ENCODE data around the gene TULP4.
"Not testable (repeated sequence)": the region's sequence is repeated elsewhere in the genome, so short reads cannot be mapped to it uniquely, and the experiment has no call there.

TULP4 gene

DNA sequence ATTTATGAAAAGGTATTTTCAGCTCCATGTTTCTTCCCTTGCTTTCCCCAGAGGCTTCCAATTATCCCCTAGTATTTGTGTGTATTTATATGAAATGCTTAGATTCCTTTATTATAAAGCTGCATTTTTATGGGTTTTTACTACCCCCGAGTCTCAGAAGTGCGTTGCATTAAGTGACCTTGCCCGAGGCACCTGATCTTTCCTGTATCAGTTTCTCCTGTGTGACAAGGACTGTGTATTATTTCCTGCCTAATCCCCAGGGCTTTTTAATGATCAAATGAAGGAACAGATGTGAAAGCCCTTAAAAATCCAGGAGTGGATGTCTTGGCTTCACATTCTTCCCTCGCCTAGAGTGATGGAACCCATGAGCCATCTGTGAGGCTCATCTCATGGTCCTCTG, 118.8 kb downstream of the TULP4 start:
- no peak for FAIRE-seq

DNA sequence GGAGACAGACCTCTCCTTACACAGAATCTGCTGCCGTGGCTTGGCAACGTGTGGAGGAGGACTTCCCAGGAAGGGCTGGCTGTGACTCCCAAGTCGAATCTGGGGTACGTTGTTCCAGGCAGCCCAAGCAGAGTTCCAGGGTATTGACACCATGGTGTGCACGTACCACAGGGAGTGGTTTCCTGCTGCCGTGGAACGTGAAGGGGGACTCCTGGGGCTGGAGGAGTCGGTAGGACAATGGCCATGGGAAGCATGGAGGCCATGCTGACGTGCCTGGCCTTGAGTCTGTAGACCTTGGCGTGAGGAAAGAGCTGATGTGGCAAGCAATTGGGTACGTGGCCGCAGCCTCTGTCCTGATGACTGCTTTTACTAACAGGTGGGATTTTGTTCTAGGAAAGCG, 119.3 kb downstream of the TULP4 start:
- no peak for FAIRE-seq

DNA sequence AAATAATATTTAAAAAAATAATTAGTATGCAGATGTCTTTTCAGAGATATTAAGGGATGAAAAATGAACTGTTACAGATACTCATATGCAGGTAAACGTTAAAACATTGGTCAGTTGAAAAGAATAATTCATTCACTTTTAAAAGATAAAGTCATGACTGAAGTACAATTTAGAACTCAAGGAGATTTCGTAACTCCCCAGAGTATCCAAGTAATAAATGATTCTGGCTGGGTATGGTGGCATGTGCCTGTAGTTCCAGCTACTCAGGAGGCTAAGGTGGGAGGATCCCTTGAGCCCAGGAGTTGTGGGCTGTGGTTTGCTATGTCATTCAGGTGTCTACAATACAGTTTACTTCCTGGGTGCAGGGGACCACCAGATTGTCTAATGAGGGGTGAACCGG, 125.3 kb downstream of the TULP4 start:
- no peak for FAIRE-seq

DNA sequence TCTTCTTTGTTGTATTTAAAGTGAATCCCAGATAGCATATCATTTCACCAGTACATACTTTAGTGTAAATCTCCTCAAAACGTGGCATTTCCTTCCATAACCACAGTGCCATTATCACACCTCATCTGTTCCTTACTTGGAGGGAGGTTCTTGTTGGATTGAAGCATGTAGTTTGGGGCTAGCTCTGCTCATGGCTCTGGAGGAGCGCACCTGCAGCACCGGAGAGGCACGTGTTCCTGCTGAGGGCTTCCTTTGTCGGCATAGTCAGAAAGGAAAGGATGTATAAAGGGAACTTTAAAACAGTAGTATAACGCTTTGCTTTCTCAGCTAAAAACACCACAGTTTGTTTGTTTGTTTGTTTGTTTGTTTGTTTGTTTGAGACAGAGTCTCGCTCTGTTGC, 126.0 kb downstream of the TULP4 start:
- FAIRE-seq, result no peak

DNA sequence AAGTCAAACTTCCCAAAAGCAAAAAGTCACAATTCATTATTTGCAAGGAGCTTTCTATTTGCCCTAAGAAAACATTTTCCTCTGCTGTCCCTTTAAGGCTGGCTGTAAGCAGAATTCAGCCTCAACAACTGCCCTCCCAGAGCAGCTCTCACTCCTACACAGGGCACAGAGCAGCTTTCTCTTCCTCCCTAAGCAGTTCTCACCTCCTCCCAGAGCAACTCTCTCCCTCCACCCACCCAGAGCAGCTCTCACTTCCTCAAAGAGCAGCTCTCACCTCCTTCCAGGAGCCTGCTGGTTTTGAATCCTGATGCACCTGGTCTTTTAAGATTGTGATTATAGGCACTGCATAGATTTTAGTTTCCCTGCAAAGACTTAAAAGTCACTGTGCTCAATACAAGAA, 127.0 kb downstream of the TULP4 start:
- FAIRE-seq, result no peak

DNA sequence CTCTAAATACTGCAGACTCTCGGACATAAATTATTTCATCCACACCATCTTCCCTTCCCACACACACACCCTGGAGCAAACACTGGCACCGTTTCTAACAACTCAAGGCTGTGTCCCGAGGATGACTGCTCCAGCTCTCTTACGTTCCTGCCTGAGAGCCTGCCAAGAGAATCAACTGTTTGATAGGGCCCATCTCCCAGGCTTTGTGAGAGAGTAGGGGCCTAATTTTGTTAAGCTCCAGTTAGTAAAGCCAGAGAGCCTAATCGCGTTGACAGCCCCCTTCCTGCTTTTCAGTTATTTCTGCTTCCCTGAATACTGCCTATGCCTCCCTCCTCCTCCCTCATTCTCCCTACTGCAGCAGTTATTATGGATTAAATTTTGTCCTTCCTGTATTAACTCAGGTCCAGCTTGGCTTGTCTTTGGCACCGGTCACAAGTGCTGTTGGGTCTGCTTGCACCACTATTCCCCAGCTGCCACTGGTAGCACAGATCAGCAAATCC, 129.5 kb downstream of the TULP4 start:
- no peak for FAIRE-seq

DNA sequence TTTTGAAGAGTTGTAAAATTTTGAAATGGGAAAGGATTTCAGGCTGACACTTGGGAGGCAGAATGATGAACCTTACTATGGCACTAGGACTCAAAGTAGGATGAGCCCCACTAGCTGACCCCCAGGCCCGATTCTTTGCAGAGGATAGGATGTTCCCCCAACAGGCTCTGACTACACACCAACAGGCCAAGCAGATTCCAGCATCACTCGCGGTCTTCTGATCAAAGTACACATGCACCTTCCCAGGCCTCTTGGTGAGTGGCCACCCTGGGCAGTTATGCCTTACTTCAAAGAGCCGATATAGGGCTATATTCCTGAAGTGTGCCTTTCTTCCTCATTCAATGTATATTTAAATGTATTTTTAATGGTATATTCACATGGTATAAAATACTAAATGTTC, 130.0 kb downstream of the TULP4 start:
- FAIRE-seq, result no peak

DNA sequence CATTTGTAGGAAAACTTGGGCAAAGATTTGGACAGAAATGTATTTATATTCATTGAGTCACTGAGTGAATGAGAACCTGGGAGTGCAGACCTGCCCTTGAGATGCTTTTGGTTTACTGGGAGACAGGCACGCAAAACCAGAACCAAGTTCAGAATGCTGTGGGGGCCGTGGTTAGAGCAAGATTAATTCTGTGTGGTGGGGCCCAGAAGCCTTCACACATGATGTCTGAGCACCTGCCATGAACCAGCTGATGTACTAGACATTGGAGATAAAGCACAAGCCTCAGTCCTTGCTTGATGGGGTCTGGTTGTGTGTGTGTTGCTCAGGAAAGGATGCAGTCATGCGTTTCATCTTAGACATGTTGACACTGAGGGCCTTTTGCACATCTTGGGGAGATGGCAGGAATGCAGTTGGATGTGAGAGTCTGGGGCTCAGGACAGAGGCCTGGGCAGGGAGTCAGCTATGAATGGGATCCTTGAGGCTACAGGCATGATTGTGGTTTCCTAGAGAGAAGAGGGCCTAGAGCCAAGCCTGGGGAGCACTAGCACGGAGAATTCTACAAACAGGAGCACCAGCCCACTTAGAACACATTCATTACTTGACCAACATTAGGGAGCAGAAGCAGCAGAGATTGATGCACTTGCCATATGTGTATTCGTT, 133.3 kb downstream of the TULP4 start:
- no peak for FAIRE-seq

DNA sequence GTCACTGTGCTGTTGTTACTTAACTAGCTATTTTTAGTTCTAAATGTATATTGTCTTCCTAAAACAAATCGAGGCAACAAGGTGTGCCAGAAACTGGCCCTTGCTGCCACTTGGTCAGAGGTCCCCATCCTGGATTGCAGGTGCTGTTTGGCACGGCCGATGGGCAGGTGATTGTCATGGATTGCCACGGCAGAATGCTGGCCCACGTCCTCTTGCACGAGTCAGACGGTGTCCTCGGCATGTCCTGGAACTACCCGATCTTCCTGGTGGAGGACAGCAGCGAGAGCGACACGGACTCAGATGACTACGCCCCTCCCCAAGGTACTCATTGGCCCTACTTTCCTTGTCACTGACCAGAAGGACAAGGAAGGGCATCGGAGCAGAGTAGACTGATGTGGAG, 136.6 kb downstream of the TULP4 start:
- no peak for FAIRE-seq

DNA sequence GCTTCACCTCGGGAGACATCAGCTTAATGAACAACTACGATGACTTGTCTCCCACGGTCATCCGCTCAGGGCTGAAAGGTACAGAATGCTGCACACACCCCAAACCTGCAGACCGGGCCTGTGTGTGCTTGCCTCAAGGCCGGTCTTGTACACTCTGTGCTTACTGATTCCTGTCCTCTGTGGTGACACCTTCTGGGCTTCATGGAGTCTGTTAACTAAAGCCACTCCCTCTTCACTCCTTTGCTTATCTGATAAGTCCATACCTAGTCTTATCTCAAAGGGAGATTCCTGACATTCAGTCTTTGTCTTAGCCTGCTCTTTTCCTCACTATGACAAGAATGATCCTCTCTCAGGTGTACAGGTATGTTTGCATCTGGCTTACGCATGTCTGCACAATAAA, 139.9 kb downstream of the TULP4 start:
- FAIRE-seq, result no peak

DNA sequence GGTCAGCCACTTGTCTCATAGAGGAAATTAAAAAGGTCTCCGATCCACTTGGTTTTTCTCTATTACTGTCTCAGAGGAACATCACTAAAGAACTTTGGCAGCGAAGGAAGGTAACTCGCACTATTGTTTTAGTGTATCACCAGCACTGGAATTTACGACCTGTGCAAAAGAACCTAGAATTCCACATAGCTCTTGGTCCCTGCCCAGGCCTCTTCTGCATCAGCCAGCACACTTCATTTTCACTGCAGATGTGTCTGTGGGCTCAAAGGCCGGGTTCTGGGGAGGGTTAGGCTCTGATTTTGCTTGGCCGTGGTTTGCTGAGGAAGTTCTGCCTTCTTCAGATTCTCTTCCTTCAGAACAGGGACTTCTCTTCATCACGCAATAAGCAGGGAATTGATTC, 144.9 kb downstream of the TULP4 start:
- FAIRE-seq, result no peak

DNA sequence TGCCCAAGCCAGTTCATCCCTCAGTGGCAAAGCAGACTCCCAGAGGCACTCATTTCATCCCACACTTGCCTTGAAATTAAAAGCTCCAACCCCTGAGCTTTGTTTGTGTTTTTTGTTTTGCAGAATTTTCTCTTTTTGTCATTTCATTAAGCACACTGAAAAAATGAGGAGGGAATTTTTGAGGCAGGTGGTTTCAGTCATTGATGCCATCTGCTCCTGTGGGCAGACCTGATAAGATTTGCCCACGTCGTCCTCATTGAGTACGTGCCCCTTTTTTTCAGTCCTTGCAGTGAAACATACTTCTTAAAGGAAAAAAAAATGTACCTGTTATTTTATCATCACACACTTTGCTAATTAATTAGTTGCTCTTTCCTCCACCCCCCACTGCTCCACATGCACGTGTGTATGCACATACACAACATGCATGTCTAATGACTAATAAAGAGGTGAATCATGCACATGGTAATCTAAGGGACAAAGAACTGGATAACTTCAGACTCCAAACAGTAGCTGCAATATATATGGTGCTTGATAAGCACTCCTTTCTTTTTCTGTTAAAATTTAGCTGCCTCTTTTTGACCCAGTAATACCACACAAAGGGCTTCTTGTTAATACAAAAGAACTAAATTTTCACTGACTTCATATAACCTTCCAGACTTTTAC, 145.5 kb downstream of the TULP4 start:
- FAIRE-seq, result no peak

DNA sequence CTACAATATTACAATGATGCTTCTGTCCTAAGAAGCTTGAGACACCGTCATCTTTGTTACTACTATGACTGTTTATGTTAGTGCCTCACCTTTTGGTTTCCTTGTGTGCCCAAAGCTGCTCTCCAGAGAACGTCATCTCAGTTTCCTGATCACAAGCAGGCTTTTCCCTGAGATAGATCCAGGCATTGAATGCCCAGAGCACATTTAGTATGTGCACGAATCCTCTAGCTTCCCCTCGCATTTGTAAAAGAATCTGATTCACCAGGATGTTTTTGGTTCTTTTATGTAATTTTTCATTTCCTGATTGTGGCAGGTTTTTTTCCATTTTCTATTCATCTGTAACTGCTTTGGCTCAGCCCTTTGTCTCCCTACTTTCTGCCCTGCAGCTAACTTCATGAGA, 147.5 kb downstream of the TULP4 start:
- FAIRE-seq, result no peak

DNA sequence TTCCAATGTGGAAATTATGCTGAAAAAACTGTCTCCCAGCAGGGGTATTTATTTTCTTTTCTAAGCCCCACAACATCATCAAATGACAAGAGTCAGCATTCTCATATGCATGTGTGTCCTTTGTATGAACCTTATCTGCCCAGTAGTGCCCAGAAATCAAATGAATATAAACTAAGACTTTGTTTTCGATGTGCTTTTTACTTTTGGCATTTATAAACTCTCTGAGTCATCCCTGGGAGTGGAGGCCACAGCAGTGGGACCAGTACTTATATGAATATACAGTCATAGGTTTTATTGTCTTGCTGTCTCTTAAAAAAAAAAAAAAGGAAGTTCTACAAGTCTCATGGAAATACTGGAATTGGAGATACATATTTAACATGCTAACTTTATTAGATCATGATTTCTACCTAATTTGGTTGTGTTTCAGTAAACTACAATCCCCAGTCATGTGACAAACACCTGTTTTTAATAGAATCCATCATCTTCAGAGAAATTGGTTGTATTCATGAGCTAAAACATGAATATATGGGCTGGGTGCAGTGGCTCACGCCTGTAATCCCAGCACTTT, 148.4 kb downstream of the TULP4 start:
- FAIRE-seq, result no peak

DNA sequence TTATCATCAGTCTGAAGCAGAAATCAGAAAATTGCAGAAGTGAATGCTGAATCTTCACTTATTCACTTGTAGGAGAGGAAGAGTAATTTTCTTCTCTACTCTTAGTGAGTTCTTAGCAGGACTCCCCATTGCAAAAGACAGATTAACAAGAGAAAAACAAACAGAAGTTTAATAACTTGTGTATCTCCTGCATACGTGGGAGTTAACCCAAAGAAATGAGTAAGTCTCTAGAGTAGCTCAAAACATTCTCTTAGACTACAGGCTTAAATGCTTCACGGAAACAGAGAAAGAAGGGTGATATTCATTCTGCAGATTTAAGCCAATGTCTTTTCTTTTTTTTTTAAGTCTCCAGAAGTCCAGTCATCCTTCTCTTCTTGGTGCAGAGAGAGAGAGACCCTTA, 149.7 kb downstream of the TULP4 start:
- FAIRE-seq, result no peak

DNA sequence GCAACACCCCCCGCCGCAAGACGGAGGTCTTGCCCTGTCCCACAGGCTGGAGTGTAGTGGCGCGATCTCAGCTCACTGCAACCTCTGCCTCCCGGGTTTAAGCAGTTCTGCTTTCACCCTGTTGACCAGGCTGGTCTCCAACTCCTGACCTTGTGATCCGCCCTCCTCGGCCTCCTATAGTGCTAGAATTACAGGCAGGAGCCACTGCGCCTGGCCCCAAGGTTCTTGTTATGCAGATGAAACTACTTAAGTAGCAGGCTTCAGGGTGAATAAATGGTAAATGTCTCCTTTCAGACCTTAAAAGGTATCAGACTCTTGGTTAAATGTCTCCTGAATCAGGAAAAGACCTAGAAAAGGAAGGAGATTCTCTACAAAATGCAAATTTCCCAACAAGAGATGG, 152.2 kb downstream of the TULP4 start:
- no peak for FAIRE-seq

DNA sequence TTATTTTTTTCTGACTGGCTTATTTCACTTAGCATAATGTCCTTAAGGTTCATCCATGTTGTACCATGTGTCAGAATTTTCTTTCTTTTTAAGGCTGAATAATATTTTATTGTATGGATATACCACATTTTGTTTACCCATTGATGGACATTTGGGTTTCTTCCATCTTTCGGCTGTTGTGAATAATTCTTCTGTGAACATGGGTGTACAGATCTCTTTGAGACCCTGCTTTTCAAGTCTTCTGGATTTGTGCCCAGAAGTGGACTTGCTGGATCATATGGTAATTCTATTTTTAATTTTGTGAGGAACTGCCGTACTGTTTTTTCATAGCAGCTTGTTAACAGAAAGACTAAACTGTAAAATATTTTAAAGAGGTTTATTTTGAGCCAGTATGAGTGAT, 153.0 kb downstream of the TULP4 start:
- no peak for FAIRE-seq

DNA sequence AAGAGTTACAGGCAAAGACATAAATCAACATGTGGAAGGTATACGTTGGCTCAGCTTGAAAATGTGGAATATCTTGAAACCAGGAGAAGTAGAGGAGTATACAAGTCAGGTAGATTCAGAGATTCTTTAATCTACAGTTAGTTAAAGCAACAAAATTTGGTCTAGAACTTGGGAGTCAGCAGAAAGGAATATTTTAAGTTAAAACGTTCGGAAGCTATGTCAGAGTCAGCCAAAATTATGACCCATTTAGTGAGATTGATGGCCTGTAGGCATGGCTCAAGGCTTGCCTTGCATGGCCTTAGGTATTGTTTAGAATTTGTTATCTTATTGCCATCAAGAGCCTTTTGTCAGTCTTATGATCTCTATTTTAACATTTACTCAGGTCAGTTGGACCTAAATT, 153.5 kb downstream of the TULP4 start:
- FAIRE-seq, result no peak

DNA sequence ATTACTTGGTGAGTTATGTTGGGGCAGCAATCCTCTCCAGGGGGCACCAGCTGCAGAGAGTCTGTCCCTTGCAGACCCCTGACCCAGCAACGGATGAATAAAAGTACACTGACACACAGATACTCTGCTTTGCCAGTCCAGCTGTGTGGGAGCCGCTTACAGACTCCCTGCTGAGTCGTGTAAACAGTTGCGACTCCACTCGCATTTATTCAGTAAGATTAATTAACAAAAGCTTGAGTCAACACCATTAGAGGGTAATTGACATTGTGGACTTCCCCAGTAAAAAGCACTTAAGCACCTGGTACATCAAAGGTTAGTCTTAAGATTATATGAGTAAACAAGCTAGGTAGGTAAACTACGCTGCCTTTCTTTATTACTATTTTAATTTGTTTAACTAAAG, 155.7 kb downstream of the TULP4 start:
- FAIRE-seq, result no peak

DNA sequence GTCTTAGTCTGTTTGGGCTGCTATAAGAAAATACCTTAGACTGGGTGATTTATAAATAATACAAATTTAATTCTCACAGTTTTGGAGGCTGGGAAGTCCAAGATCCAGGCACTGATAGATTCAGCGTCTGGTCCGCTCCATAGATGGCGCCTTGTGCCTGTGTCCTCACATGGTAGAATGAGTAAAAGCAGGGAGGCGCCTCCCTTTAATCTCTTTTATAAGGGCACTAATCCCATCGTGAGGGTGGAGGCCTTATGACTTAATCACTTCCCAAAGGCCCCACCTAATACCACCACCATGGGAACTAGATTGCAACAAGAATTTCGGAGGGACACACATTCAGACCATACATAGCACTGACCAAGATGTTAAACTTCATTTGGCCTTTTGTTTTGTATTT, 156.4 kb downstream of the TULP4 start:
- FAIRE-seq, result no peak

DNA sequence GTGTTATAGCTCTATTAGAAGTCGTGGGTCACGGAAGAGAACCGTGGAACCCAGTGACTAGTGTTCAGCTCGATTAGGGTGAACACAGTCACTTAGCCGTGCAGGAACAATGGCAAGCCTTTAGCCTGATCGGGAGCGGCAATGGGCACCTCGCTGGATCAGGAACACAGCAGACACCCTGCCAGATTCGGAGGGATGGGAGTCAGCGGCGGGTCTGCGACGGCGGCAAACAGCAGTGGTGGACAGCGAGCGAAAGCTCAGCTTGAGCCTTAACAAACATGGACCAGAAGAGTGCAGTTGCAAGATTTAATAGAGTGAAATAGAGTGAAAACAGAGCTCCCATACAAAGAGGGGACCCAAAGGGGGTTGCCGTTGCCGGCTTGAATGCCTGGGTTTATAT, 157.8 kb downstream of the TULP4 start:
- FAIRE-seq, result not testable (repeated sequence)

DNA sequence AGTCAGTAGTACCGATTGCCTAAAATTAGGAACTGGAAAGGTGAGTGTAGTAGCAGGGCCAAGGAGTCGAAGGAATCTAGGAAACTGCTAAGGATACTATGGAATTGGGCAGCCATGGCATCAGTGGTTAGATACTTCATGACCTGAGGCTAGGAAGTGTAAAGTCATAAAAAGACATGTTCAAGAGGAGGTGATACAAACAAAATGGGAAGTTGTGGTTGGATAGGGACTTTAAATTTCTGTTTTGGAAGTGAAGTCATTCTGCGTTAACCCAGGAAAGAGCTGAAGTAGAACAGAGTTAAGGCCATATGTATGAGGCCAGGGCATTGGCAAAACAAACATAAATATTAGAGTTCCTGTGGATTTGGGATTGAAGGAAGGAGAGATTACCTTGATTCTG, 159.1 kb downstream of the TULP4 start:
- no peak for FAIRE-seq

DNA sequence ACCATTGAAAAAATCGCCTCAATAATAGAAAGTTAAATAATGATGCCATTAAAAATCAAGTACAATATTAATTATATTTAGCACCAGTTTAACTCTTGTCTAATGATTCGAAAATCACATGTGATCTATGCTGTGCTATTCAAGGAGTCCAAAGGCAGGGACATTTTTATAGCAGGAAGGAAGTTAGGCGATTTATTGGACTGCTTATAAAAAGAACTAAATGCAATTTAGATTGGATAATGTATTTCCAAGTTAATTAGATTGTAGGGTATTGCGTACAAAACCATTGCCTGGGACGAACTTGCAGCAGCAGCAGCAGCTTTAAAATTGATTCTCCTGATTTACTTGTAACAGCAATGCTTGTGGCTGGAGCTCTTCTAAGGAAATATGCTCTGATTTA, 160.2 kb downstream of the TULP4 start:
- FAIRE-seq, result no peak

DNA sequence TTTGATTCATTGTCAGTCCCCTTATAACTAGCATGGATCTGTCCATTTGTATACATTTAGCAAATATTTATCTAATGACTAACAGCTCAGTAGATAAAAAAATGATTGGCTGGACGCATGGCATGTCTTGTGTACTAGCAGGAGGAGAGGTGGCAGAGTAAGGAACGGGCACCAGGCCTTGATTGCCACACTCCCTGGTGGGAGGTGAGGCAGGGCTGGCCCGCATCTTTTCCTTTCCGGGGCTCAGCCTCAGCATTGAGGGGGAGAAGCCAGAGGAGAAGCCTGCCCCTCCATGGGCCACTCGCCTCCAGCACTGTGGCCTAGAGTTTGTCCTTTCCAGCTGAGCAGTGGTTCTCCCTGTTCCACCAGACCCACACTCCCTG, 162.7 kb downstream of the TULP4 start:
- FAIRE-seq, result no peak

Measured in G401.6 (cell line).